GM12864 (cell line): Measurements from ENCODE around the gene MICAL3.

Source experiments
- DNase-seq: peaks from one replicate; pipeline ENCODE4 v3.0.0-alpha.2; 2011; ENCODE audit warnings: low read depth
- H3K4me3 ChIP-seq: 2 replicates; pipeline ENCODE4 v1.5.1; 2011; ENCODE audit warnings: mild to moderate bottlenecking, low read depth, low read length, control low read depth
- CTCF ChIP-seq: IDR thresholded peaks from 2 replicates; pipeline ENCODE4 v1.5.1; 2011; ENCODE audit warnings: low read depth, mild to moderate bottlenecking, moderate library complexity, low read length, control low read depth, inconsistent platforms; ENCODE audit errors: missing control alignments

MICAL3 gene

GRCh38 chr22:17845790-17846189 lies 178.6 kb downstream of the MICAL3 start:
- H3K4me3 ChIP-seq: no peak overlapping the region
- DNase-seq: no peak
- no peak for TF ChIP-seq CTCF

GRCh38 chr22:17845327-17845726 lies 179.0 kb downstream of the MICAL3 start:
- TF ChIP-seq CTCF: no peak
- no peak overlapping the region for H3K4me3 ChIP-seq
- no peak for DNase-seq

GRCh38 chr22:17844150-17844549 lies 180.2 kb downstream of the MICAL3 start:
- TF ChIP-seq CTCF: no peak
- H3K4me3 ChIP-seq: no peak overlapping the region
- no peak for DNase-seq

GRCh38 chr22:17842386-17842785 lies 182.0 kb downstream of the MICAL3 start:
- H3K4me3 ChIP-seq: no peak overlapping the region; the same call in 1 of the 2 replicates
- DNase-seq: peak; percentile 15
- TF ChIP-seq CTCF: no peak

- no peak for DNase-seq
- TF ChIP-seq CTCF: no peak
- no peak overlapping the region for H3K4me3 ChIP-seq
These were observed 182.5 kb downstream of the MICAL3 start for GRCh38 chr22:17841836-17842235.

- DNase-seq: no peak
- no peak overlapping the region for H3K4me3 ChIP-seq
- TF ChIP-seq CTCF: no peak
These were observed 186.0 kb downstream of the MICAL3 start for GRCh38 chr22:17838180-17838865.
